ENCODE measurements around the gene MED15.

Gene MED15

GRCh38 chr22:20526628-20527355 lies 19.4 kb downstream of the MED15 start:
- H3K36me3 ChIP-seq (replicated peaks) = peaks cover 31% of the 10 kb centered on the region
- H3K27me3 ChIP-seq (replicated peaks) = no peaks in the 10 kb centered on the region
- H3K27ac ChIP-seq = peak overlapping the region; percentile 67
- DNase-seq = peak; percentile 71
- TF ChIP-seq CTCF (IDR thresholded peaks at IDR 0.05; ENCODE audit: low read depth, low read length, missing control alignments) = peak; percentile 49
- no peak overlapping the region for H3K4me3 ChIP-seq (ENCODE audit: low read depth, low read length)
- in situ Hi-C loops (cut with HindIII; ENCODE audit: low pct_ligation_motif_present, low sequenced_read_pairs) = no loop called here

GRCh38 chr22:20528405-20528978 lies 21.1 kb downstream of the MED15 start:
- no peak overlapping the region for H3K27ac ChIP-seq
- TF ChIP-seq CTCF (IDR thresholded peaks at IDR 0.05; ENCODE audit: low read depth, low read length, missing control alignments) = no peak
- no peak for DNase-seq
- no peaks in the 10 kb centered on the region for H3K27me3 ChIP-seq (replicated peaks)
- H3K4me3 ChIP-seq (ENCODE audit: low read depth, low read length) = no peak overlapping the region
- in situ Hi-C loops (cut with HindIII; ENCODE audit: low pct_ligation_motif_present, low sequenced_read_pairs) = no loop called here
- H3K36me3 ChIP-seq (replicated peaks) = peaks cover 19% of the 10 kb centered on the region

- no peak for TF ChIP-seq CTCF (IDR thresholded peaks at IDR 0.05; ENCODE audit: low read depth, low read length, missing control alignments)
- H3K4me3 ChIP-seq (ENCODE audit: low read depth, low read length) = no peak overlapping the region
- peak; percentile 82 for DNase-seq
- H3K36me3 ChIP-seq (replicated peaks) = peaks cover 25% of the 10 kb centered on the region
- no peaks in the 10 kb centered on the region for H3K27me3 ChIP-seq (replicated peaks)
- in situ Hi-C loops (cut with HindIII; ENCODE audit: low pct_ligation_motif_present, low sequenced_read_pairs) = no loop called here
- peak overlapping the region; percentile 81 for H3K27ac ChIP-seq
These were observed 23.2 kb downstream of the MED15 start for GRCh38 chr22:20530368-20531153.

- in situ Hi-C loops (cut with HindIII; ENCODE audit: low pct_ligation_motif_present, low sequenced_read_pairs) = no loop called here
- no peaks in the 10 kb centered on the region for H3K27me3 ChIP-seq (replicated peaks)
- no peak for DNase-seq
- H3K4me3 ChIP-seq (ENCODE audit: low read depth, low read length) = no peak overlapping the region
- TF ChIP-seq CTCF (IDR thresholded peaks at IDR 0.05; ENCODE audit: low read depth, low read length, missing control alignments) = no peak
- peak overlapping the region; percentile 81 for H3K27ac ChIP-seq
- H3K36me3 ChIP-seq (replicated peaks) = peaks cover 23% of the 10 kb centered on the region
These were observed 23.7 kb downstream of the MED15 start for GRCh38 chr22:20531154-20531403.

- peak; percentile 78 for DNase-seq
- H3K27ac ChIP-seq = peak overlapping the region; percentile 81
- H3K4me3 ChIP-seq (ENCODE audit: low read depth, low read length) = no peak overlapping the region
- no peak for TF ChIP-seq CTCF (IDR thresholded peaks at IDR 0.05; ENCODE audit: low read depth, low read length, missing control alignments)
- peaks cover 21% of the 10 kb centered on the region for H3K36me3 ChIP-seq (replicated peaks)
- in situ Hi-C loops (cut with HindIII; ENCODE audit: low pct_ligation_motif_present, low sequenced_read_pairs) = no loop called here
- H3K27me3 ChIP-seq (replicated peaks) = no peaks in the 10 kb centered on the region
These were observed 24.2 kb downstream of the MED15 start for GRCh38 chr22:20531404-20532201.

All from brain microvascular endothelial cell (primary cell).